H9 (cell line): ENCODE measurements around the gene FHL3. TPM values are rescaled to one million over a fixed set of nuclear protein-coding genes. Genes with fewer than 3 reads are reported as not detected.
"Not testable (repeated sequence)": the region's sequence is repeated elsewhere in the genome, so short reads cannot be mapped to it uniquely, and the experiment has no call there.

Source experiments
- DNase-seq: peaks from one replicate; pipeline ENCODE4 v3.0.0-alpha.2; 2017
- H2AFZ ChIP-seq: one replicate; pipeline ENCODE4 v1.6.1; 2013; ENCODE audit warnings: mild to moderate bottlenecking, low read length, control low read depth, moderate library complexity
- H2AK5ac ChIP-seq: 2 replicates; pipeline ENCODE4 v1.6.1; 2013; ENCODE audit warnings: low read length, control low read depth, mixed read lengths; ENCODE audit not compliant: insufficient read length
- H2BK120ac ChIP-seq: one replicate; pipeline ENCODE4 v1.6.1; 2013; ENCODE audit warnings: low read depth, mild to moderate bottlenecking, low read length, control low read depth, inconsistent platforms; ENCODE audit not compliant: poor library complexity, severe bottlenecking
- H2BK12ac ChIP-seq: 2 replicates; pipeline ENCODE4 v1.6.1; 2013; ENCODE audit warnings: low read length, control low read depth, mixed read lengths, low read depth; ENCODE audit not compliant: insufficient read length
- H2BK15ac ChIP-seq: 2 replicates; pipeline ENCODE4 v1.6.1; 2013; ENCODE audit warnings: low read depth, low read length, control low read depth
- H2BK20ac ChIP-seq: one replicate; pipeline ENCODE4 v1.6.1; 2013; ENCODE audit warnings: low read depth, mild to moderate bottlenecking, low read length, control low read depth, inconsistent platforms; ENCODE audit not compliant: poor library complexity, severe bottlenecking
- H2BK5ac ChIP-seq: 2 replicates; pipeline ENCODE4 v1.6.1; 2013; ENCODE audit warnings: low read length, control low read depth, mixed read lengths; ENCODE audit not compliant: insufficient read length
- H3K14ac ChIP-seq: 2 replicates; pipeline ENCODE4 v1.6.1; 2013; ENCODE audit warnings: low read length, control low read depth; ENCODE audit not compliant: insufficient read depth
- H3K18ac ChIP-seq: 2 replicates; pipeline ENCODE4 v1.6.1; 2013; ENCODE audit warnings: low read depth, mild to moderate bottlenecking, mixed read lengths, low read length, control low read depth; ENCODE audit not compliant: insufficient read length
- H3K23ac ChIP-seq: 2 replicates; pipeline ENCODE4 v1.6.1; 2013; ENCODE audit warnings: low read length, control low read depth, mixed read lengths, low read depth; ENCODE audit not compliant: insufficient read length
- H3K23me2 ChIP-seq: 2 replicates; pipeline ENCODE4 v1.6.1; 2013; ENCODE audit warnings: low read depth, mild to moderate bottlenecking, mixed read lengths, low read length, control low read depth; ENCODE audit not compliant: insufficient read length, poor library complexity, severe bottlenecking
- H3K27ac ChIP-seq: 2 replicates; pipeline ENCODE4 v1.5.1; 2013; ENCODE audit warnings: low read length, control low read depth, mixed read lengths, low read depth; ENCODE audit not compliant: insufficient read length
- H3K27me3 ChIP-seq: 2 replicates; pipeline ENCODE4 v1.6.1; 2013; ENCODE audit warnings: low read length, control low read depth, inconsistent platforms; ENCODE audit not compliant: insufficient read depth
- H3K4ac ChIP-seq: 2 replicates; pipeline ENCODE4 v1.6.1; 2013; ENCODE audit warnings: low read depth, mild to moderate bottlenecking, control low read depth, inconsistent platforms, low read length, moderate library complexity
- H3K4me1 ChIP-seq: 2 replicates; pipeline ENCODE4 v1.6.1; 2013; ENCODE audit warnings: low read length, control low read depth, inconsistent platforms; ENCODE audit not compliant: insufficient read depth
- H3K4me2 ChIP-seq: 2 replicates; pipeline ENCODE4 v1.6.1; 2013; ENCODE audit warnings: low read length, control low read depth, mixed read lengths; ENCODE audit not compliant: insufficient read length, insufficient read depth
- H3K56ac ChIP-seq: 2 replicates; pipeline ENCODE4 v1.6.1; 2013; ENCODE audit warnings: low read depth, mild to moderate bottlenecking, mixed read lengths, low read length, control low read depth; ENCODE audit not compliant: insufficient read length
- H3K79me1 ChIP-seq: 2 replicates; pipeline ENCODE4 v1.6.1; 2013; ENCODE audit warnings: low read depth, mild to moderate bottlenecking, moderate library complexity, low read length, control low read depth, inconsistent platforms; ENCODE audit not compliant: insufficient read depth, poor library complexity, severe bottlenecking
- H3K79me2 ChIP-seq: 2 replicates; pipeline ENCODE4 v1.6.1; 2013; ENCODE audit warnings: low read length, control low read depth, inconsistent platforms; ENCODE audit not compliant: insufficient read depth
- H3K9ac ChIP-seq: 2 replicates; pipeline ENCODE4 v1.6.1; 2013; ENCODE audit warnings: low read length, control low read depth, mixed read lengths; ENCODE audit not compliant: insufficient read length; ENCODE audit errors: extremely low read depth
- H3K9me3 ChIP-seq: one replicate; pipeline ENCODE4 v1.6.1; 2013; ENCODE audit warnings: low read depth, low read length, inconsistent platforms; ENCODE audit not compliant: control insufficient read depth
- H3T11ph ChIP-seq: one replicate; pipeline ENCODE4 v1.6.1; 2013; ENCODE audit warnings: mild to moderate bottlenecking, low read length, control low read depth, inconsistent platforms
- H4K20me1 ChIP-seq: one replicate; pipeline ENCODE4 v1.6.1; 2013; ENCODE audit not compliant: control insufficient read depth, insufficient read length, insufficient read depth
- H4K5ac ChIP-seq: 2 replicates; pipeline ENCODE4 v1.6.1; 2013; ENCODE audit warnings: low read depth, mild to moderate bottlenecking, mixed read lengths, low read length, control low read depth; ENCODE audit not compliant: insufficient read length
- H4K8ac ChIP-seq: replicated peaks from 2 replicates; pipeline ENCODE4 v1.6.1; 2013; ENCODE audit warnings: low read length, control low read depth, mixed read lengths, low read depth; ENCODE audit not compliant: insufficient read length
- H4K91ac ChIP-seq: 2 replicates; pipeline ENCODE4 v1.6.1; 2013; ENCODE audit warnings: low read depth, mild to moderate bottlenecking, moderate library complexity, mixed read lengths, low read length, control low read depth; ENCODE audit not compliant: insufficient read length
- H3K27ac Mint-ChIP-seq, 3 experiments: 2 replicates in 2 of 3; 3 replicates in 1 of 3; pipeline ENCODE4 v1.8.0; 2020 to 2021; ENCODE audit warnings: mixed read lengths in 3 of 3, mild to moderate bottlenecking in 1 of 3, moderate library complexity in 1 of 3
- H3K27me3 Mint-ChIP-seq: 2 replicates; pipeline ENCODE4 v1.8.0; 2021; ENCODE audit warnings: low read depth, mild to moderate bottlenecking, moderate library complexity, mixed read lengths
- H3K36me3 Mint-ChIP-seq, 3 experiments: 2 replicates in 2 of 3; 3 replicates in 1 of 3; pipeline ENCODE4 v1.8.0; 2020 to 2021; ENCODE audit warnings: low read depth in 3 of 3, mixed read lengths in 3 of 3; ENCODE audit not compliant: insufficient read depth in 1 of 3
- H3K4me1 Mint-ChIP-seq, 2 experiments: 2 replicates each; pipeline ENCODE4 v1.8.0; 2020; ENCODE audit warnings: mixed read lengths in 2 of 2
- H3K4me3 Mint-ChIP-seq, 2 experiments: 2 replicates in 1 of 2; 3 replicates in 1 of 2; pipeline ENCODE4 v1.8.0; 2020 to 2021; ENCODE audit warnings: mild to moderate bottlenecking in 2 of 2, mixed read lengths in 2 of 2, moderate library complexity in 1 of 2
- H3K9me3 Mint-ChIP-seq, 2 experiments: 2 replicates in 1 of 2; 3 replicates in 1 of 2; pipeline ENCODE4 v1.8.0; 2020; ENCODE audit warnings: mild to moderate bottlenecking in 2 of 2, mixed read lengths in 2 of 2, moderate library complexity in 1 of 2
- WGBS: extraction: QIAGEN DNeasy Blood & Tissue Kit; methylation state at CpG from one replicate; pipeline ENCODE4 v1.1.7; 2013; ENCODE audit warnings: missing lambda C conversion rate, low lambda C conversion rate, mixed read lengths; ENCODE audit not compliant: insufficient read length; ENCODE audit errors: extremely low coverage; 5-methylcytosine and 5-hydroxymethylcytosine counted together
- total RNA-seq: library from RNA; stranded (reverse); gene quantifications from 2 replicates; pipeline ENCODE4 v1.2.1, GENCODE V29; 2021
- TF ChIP-seq, protein P1 (sequence below): fragments of 200-600 bp; sonication (generic); conservative IDR thresholded peaks from 3 replicates; pipeline ENCODE4 v1.8.0; 2021; ENCODE audit warnings: antibody characterized with exemption, mild to moderate bottlenecking

Gene FHL3
- total RNA-seq, 1 experiment from 2014 or later = 32.8 TPM

DNA sequence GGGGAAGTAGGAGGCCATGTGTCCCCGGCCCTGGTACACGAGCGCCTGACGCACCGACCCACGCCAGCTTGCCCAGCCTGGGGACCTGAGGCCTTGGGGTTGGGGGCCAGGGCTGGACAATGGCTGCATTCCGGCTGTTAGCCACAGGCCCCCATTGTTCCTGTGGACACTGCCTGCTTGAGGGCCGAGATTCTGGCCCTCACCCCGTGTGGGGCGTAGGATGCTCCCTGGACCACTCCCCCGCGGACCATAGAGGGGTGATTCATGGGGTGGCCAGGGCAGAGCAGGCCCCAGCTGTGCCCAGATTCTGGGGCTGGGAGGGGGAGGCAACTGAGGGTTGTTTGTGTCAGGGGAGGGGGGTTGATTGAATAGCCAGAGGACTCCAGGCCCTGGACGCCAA is 29.6 kb upstream of the FHL3 start:
- TF ChIP-seq, protein P1, sequence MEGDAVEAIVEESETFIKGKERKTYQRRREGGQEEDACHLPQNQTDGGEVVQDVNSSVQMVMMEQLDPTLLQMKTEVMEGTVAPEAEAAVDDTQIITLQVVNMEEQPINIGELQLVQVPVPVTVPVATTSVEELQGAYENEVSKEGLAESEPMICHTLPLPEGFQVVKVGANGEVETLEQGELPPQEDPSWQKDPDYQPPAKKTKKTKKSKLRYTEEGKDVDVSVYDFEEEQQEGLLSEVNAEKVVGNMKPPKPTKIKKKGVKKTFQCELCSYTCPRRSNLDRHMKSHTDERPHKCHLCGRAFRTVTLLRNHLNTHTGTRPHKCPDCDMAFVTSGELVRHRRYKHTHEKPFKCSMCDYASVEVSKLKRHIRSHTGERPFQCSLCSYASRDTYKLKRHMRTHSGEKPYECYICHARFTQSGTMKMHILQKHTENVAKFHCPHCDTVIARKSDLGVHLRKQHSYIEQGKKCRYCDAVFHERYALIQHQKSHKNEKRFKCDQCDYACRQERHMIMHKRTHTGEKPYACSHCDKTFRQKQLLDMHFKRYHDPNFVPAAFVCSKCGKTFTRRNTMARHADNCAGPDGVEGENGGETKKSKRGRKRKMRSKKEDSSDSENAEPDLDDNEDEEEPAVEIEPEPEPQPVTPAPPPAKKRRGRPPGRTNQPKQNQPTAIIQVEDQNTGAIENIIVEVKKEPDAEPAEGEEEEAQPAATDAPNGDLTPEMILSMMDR = no peak
- no peak overlapping the region for H3K4me2 ChIP-seq
- no peak overlapping the region for H4K91ac ChIP-seq
- H3K23ac ChIP-seq = no peak overlapping the region
- no peak overlapping the region for H3K18ac ChIP-seq
- H2BK20ac ChIP-seq = no peak overlapping the region
- H4K20me1 ChIP-seq = no peaks in the 10 kb centered on the region
- H2BK120ac ChIP-seq = no peak overlapping the region
- no peak overlapping the region for H3T11ph ChIP-seq
- H3K4ac ChIP-seq = no peak overlapping the region
- H3K9me3 ChIP-seq = no peaks in the 10 kb centered on the region
- no peak overlapping the region for H4K8ac ChIP-seq
- no peak overlapping the region for H2BK5ac ChIP-seq
- H2BK12ac ChIP-seq = no peak overlapping the region
- H4K5ac ChIP-seq = no peak overlapping the region
- H3K79me1 ChIP-seq = no peaks in the 10 kb centered on the region
- peaks cover 8 to 19% of the 10 kb centered on the region in 2 experiments for H3K4me1 Mint-ChIP-seq
- no peaks in the 10 kb centered on the region; the same call in 1 of the 2 replicates for H3K4me1 ChIP-seq
- no peaks in the 10 kb centered on the region for H3K27me3 ChIP-seq
- H3K36me3 Mint-ChIP-seq = peaks cover 2 to 12% (median 6%) of the 10 kb centered on the region in 3 experiments; a peak in 4 of 7 replicates
- H2AK5ac ChIP-seq = no peak overlapping the region
- H3K27me3 Mint-ChIP-seq = no peaks in the 10 kb centered on the region; the same call in 1 of the 2 replicates
- H2BK15ac ChIP-seq = no peak overlapping the region
- no peak for DNase-seq
- H3K56ac ChIP-seq = no peak overlapping the region
- H3K9me3 Mint-ChIP-seq = peaks cover 0 to 6% of the 10 kb centered on the region in 2 experiments; a peak in 2 of 5 replicates
- H3K4me3 Mint-ChIP-seq = no peak overlapping the region
- H3K23me2 ChIP-seq = no peaks in the 10 kb centered on the region
- no peak overlapping the region for H3K27ac Mint-ChIP-seq
- no peak overlapping the region; the same call in 1 of the 2 replicates for H3K14ac ChIP-seq
- H3K79me2 ChIP-seq = no peaks in the 10 kb centered on the region
- no CpG with 5 or more reads among the region's 13 CpGs for WGBS
- H2AFZ ChIP-seq = no peak overlapping the region
- H3K27ac ChIP-seq = no peak overlapping the region
- no peak overlapping the region for H3K9ac ChIP-seq

DNA sequence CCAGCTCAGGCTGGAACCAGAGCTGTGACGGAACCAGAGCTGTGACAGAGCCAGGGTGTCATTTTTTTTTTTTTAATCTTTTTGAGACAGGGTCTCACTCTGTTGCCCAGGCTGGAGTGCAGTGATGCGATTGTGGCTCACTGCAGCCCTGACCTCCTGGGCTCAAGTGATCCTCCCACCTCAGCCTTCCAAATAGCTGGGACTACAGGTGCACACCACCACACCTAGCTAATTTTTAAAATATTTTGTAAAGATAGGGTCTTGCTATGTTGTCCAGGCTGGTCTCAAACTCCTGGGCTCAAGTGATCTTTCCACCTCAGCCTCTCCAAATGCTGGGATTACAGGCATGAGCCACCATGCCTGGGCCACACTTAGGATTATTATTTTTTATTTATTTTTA is 27.7 kb upstream of the FHL3 start:
- not testable (repeated sequence) for H3K56ac ChIP-seq, H3T11ph ChIP-seq, H3K4me3 Mint-ChIP-seq, H2AFZ ChIP-seq, H3K27ac ChIP-seq, H4K20me1 ChIP-seq, H4K8ac ChIP-seq, H3K18ac ChIP-seq, H3K4me2 ChIP-seq, H2BK20ac ChIP-seq, H4K91ac ChIP-seq, H3K23ac ChIP-seq, H3K27me3 Mint-ChIP-seq, H2BK5ac ChIP-seq, H3K36me3 Mint-ChIP-seq, H3K23me2 ChIP-seq, H2BK120ac ChIP-seq, H3K4ac ChIP-seq, H3K4me1 ChIP-seq, DNase-seq, H2BK15ac ChIP-seq, H3K27me3 ChIP-seq, H2AK5ac ChIP-seq, H3K9me3 ChIP-seq, H2BK12ac ChIP-seq, H3K9me3 Mint-ChIP-seq, H3K79me1 ChIP-seq, H3K27ac Mint-ChIP-seq, H3K79me2 ChIP-seq, H3K14ac ChIP-seq, H3K9ac ChIP-seq, H4K5ac ChIP-seq
- peaks cover 26 to 37% of the 10 kb centered on the region in 2 experiments for H3K4me1 Mint-ChIP-seq
- WGBS = no CpG with 5 or more reads among the region's 2 CpGs
